K562 (cell line): ENCODE data around the gene ASB4. TPM values are rescaled to one million over a fixed set of nuclear protein-coding genes. Genes with fewer than 3 reads are reported as not detected.

ENCODE experiments used
- AFF4 ChIP-seq: sonication (generic); formaldehyde crosslinking; IDR thresholded peaks from 2 replicates; pipeline ENCODE4 v1.8.0; 2023; ENCODE audit warnings: mild to moderate bottlenecking, missing genetic modification reagents
- CBX5 ChIP-seq: IDR thresholded peaks from 2 replicates; pipeline ENCODE4 v1.6.1; 2014; ENCODE audit warnings: low read depth, borderline replicate concordance
- E2F4 ChIP-seq: sonication (generic); formaldehyde crosslinking; IDR thresholded peaks from 2 replicates; pipeline ENCODE4 v1.8.0; 2022; ENCODE audit warnings: mild to moderate bottlenecking, low read depth, missing genetic modification reagents
- POLR2B ChIP-seq: fragments of 450-650 bp; IDR thresholded peaks from 2 replicates; pipeline ENCODE4 v1.6.1; 2018; ENCODE audit warnings: low read depth; ENCODE audit not compliant: partially characterized antibody
- ZNF143 ChIP-seq: sonication (generic); formaldehyde crosslinking; IDR thresholded peaks from 2 replicates; pipeline ENCODE4 v1.9.0; 2022; ENCODE audit warnings: mild to moderate bottlenecking, missing genetic modification reagents
- ZNF561 ChIP-seq: fragments of 450-650 bp; formaldehyde crosslinking; conservative IDR thresholded peaks from 2 replicates; pipeline ENCODE4 v1.4.0; 2020; ENCODE audit warnings: mild to moderate bottlenecking, moderate library complexity
- ZNF699 ChIP-seq: fragments of 250-450 bp; sonication (Bioruptor Pico); IDR thresholded peaks from 2 replicates; pipeline ENCODE4 v1.8.0; 2021; ENCODE audit warnings: mild to moderate bottlenecking, moderate library complexity; ENCODE audit not compliant: insufficient replicate concordance
- polyA plus RNA-seq, 8 experiments: library from polyadenylated mRNA; depleted of rRNA in 4 of 8; stranded (reverse) in 5 of 8; unstranded in 3 of 8; fragments of >200 nt; fragmentation: Nextera tagmentation in 2 of 8; fragmentation: Illumina TruSeq in 1 of 8; extraction: Ambion mirVana in 2 of 8; extraction: Trizol in 1 of 8; gene quantifications; 2 replicates each; pipeline versions ENCODE4 v1.2.1 to v1.2.3, GENCODE V29; 2011 to 2014; ENCODE audit warnings: inconsistent platforms in 1 of 8, missing spikeins in 1 of 8
- total RNA-seq, 7 experiments: library from RNA; depleted of rRNA in 6 of 7; stranded (reverse); fragments of >200 nt in 6 of 7; fragmentation: Illumina TruSeq in 2 of 7; extraction: Trizol in 2 of 7; gene quantifications; 2 replicates each; pipeline versions ENCODE4 v1.2.1 to v1.2.3, GENCODE V29; 2011 to 2021; ENCODE audit warnings: low replicate concordance in 1 of 7

ASB4 gene
- total and polyA plus RNA-seq, 9 of the 15 experiments (the other 6 are each of a cell fraction or from before 2014, with no cell fraction given), result 0.03 to 0.07 TPM; not detected in 7

- TF ChIP-seq AFF4 (CRISPR knock-in tag) (no peak), CBX5 (no peak), ZNF143 (CRISPR knock-in tag) (no peak), POLR2B (no peak), ZNF699 (CRISPR knock-in tag) (no peak), ZNF561 (CRISPR knock-in tag) (no peak), E2F4 (no peak)
Measured at GRCh38 chr7:95529701-95530100, 44.0 kb downstream of the ASB4 start (continued).
